ENCODE results near the gene HOXD9.

The HOXD9 gene

GRCh38 chr2:176111846-176112374 lies 10.6 kb upstream of the HOXD9 start:
- no peak for DNase-seq

GRCh38 chr2:176112375-176113302 lies 9.9 kb upstream of the HOXD9 start:
- DNase-seq: no peak

GRCh38 chr2:176114120-176114929 lies 8.2 kb upstream of the HOXD9 start:
- no peak for DNase-seq

- peak; percentile 43 for DNase-seq
Observed at GRCh38 chr2:176114930-176115625, 7.4 kb upstream of the HOXD9 start.

- DNase-seq: no peak
Observed at GRCh38 chr2:176115883-176116813, 6.4 kb upstream of the HOXD9 start, which contains the start of gene HOXD10. Gene HOXD10 (plus strand): TSS chr2:176116778. CDS start chr2:176116834, 56 bp downstream.

- no peak for DNase-seq
Observed at GRCh38 chr2:176117162-176117822, 5.2 kb upstream of the HOXD9 start.

- no peak for DNase-seq
Observed at GRCh38 chr2:176117823-176118371, 4.6 kb upstream of the HOXD9 start.

GRCh38 chr2:176118601-176119339 lies 3.7 kb upstream of the HOXD9 start:
- peak; percentile 16 for DNase-seq

- no peak for DNase-seq
Observed at GRCh38 chr2:176120364-176121189, 1.9 kb upstream of the HOXD9 start.

- no peak for DNase-seq
Observed at GRCh38 chr2:176121190-176122051, 1.1 kb upstream of the HOXD9 start.

GRCh38 chr2:176122052-176122682 lies 352 bp upstream of the HOXD9 start:
- no peak for DNase-seq

- DNase-seq: no peak
Observed at GRCh38 chr2:176123411-176124109, 1.0 kb downstream of the HOXD9 start.

GRCh38 chr2:176124110-176124946 lies 1.8 kb downstream of the HOXD9 start:
- DNase-seq: no peak

- no peak for DNase-seq
Observed at GRCh38 chr2:176124947-176125771, 2.6 kb downstream of the HOXD9 start.

- no peak for DNase-seq
Observed at GRCh38 chr2:176125772-176126054, 3.2 kb downstream of the HOXD9 start.
